GM18520 (cell line): ENCODE data around the gene NINJ2.

ENCODE experiments used
- ATAC-seq: cut with Tn5 transposase; IDR thresholded peaks from one replicate; pipeline ENCODE4 v1.9.1; 2021; ENCODE audit not compliant: unreplicated experiment

Gene NINJ2

DNA sequence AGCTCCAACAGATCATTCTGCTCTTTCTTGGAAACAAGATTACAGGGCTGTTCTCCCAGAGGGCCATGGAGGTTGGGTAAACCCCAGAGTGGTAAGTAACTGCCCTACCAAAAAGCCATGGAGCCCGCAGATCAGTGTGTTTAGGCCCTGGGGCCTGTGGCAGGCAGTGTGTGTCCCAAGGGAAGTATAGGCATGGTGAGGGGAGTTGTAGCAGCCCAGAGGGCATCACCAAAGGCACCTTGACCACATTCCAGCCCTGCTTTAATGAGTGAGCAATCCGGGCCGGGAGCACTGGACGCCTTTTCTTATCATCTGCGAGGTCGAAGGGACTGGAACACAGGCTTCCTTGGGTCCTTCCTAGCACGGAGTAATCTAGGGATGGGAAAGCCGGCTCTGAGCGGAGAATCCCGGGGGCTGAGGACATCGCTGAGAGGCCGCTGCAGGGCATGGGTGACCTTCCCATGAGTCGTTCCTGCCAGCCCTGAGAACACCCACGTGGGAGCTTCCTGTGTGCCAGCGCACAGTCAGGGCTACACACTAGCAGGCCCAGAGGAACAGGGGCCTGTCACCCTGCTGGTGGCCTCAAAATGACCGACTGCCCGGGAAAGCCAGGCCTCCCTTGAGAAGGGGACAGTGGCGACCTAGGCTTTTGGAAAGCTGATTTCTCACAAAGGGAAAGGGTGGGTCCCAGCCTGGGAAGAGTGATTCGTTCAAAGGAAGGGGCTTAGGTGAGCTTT, 91.3 kb downstream of the NINJ2 start:
- no peak for ATAC-seq

DNA sequence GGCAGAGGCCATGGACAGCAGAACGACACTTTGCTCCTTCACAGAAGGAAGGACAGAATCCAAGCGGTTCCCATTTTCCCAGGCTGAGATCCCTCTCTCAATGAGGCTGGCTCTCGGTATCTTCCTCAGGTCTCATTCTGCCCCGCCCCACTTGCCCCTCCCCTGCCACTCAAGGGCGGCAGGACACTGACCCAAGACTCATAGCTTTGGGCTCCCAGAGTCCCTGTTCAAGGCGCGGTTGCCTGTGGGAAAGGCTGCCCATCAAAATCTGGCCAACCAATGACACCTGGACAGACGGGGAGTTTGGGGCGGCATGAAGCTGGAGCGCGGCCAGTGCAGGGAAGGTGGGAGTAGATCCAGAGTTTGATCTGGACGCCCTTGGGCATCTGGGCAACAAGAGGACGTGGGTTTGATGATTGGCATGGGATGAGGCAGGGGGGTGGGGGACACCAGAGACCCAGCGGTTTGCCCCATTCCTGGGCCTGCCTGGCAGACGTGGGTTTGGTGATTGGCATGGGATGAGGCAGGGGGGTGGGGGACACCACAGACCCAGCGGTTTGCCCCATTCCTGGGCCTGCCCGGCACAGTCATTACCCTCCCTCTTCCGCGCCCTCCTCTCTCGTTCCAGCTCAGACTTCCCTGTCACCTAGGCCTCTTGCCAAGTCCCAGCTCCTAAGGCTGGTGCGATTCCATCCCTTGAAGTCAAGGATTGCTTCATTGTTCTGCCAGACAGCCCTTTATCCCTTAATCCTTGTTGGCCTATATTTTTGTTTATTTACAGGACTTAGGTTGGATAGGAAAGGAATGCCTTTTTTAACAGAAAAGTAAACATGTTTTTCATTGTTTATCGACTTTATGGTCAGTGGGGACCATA, 92.1 kb downstream of the NINJ2 start:
- ATAC-seq, result no peak

DNA sequence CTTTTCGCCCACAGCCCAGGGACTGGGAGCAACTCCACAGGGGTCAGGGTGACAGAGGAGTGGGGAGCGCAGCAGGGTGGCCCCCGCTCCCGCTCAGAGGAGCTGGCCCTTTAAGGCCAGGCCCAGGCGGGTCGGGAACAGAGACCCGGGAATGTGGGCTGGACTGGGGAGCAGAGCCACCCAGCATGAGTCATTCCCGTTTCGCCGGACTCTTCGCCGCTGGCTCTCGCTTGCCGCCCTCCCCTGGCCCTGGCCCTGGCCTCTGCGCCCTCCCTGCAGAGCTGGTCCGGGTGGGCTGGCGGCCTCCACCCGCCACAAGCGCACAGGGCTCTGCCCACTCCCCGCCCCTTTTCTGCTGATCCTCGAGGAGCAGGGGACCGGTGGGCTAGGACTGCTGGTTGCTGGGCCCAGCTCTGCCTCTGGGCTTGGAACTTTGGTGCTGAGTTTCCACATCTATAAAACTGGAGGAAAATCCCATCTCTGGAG, 92.8 kb downstream of the NINJ2 start:
- no peak for ATAC-seq

- ATAC-seq, result no peak
Observed at GRCh38 chr12:569803-570434, 93.3 kb downstream of the NINJ2 start.

DNA sequence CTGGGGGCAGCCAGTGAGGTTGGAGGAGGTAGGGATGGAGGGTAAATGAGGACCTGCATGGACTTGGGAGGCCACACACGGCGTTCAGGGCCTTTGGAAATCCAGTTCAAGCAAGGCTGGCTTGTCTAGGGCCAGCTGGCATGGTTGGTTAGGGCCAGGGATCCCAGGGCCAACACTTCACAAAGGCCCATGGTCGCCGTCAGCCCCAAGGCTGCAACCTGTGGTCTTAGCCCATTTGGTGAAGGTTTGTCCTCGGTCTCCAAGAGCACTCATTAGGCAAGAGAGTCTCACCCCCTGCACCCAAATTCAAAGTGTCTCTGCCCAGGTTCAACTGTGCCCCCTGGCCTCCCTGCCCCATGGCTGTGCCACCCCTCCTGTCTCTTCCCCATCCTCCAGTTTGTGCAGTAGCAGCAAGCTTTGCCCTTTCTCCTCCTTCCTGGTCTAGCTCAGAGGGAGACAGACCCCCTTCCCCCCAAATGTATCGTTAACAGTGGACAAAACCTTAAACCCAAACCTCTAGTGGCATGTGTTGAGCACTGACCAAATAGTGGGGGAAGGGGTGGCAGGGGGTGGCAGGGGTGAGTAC, 94.1 kb downstream of the NINJ2 start:
- no peak for ATAC-seq

- ATAC-seq, result no peak
Observed at GRCh38 chr12:568486-568885, 94.8 kb downstream of the NINJ2 start.

- ATAC-seq, result no peak
Observed at GRCh38 chr12:565589-566105, 97.6 kb downstream of the NINJ2 start.

DNA sequence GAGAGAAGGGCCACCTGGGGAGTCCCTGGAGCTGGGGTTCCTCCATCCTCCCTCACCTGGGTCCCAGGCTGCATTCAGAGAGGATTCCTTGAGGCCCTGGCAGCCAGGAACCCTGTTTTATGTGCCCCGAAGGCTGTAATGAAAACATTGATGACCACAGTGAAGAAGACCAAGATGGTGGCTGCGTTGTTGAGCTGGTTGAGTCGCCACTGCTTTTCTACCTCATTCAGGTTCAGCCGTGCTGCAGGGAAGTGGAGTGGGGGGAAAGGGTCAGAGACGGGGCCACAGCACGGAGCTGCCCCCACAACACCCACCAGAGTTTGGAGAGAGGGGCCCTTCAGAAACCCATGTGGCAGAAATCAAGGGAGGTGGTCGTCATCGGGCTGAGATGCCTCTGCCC, 98.1 kb downstream of the NINJ2 start:
- no peak for ATAC-seq

- ATAC-seq, result no peak
Observed at GRCh38 chr12:563787-564298, 99.4 kb downstream of the NINJ2 start.

- no peak for ATAC-seq
Observed at GRCh38 chr12:563250-563781, 99.9 kb downstream of the NINJ2 start.

DNA sequence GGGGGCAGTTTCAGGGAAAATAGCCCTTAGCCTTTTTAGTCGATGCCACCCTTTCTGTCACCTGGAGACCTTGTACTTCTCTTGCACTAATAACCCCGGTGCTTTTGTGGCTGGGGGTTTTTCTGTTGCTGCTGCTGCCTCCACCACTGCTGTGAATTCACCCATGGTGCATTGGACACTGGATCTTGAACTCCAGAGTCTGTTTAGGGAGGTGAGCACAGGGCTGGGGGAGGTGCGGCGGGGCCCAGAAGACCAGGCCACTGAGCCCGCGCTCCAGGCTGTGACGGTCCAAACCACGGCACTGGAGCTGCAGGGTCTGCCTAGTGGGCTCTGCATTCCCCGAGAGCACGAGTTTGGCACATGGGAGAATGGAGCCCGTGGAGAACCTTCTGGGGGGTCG, 100.6 kb downstream of the NINJ2 start:
- no peak for ATAC-seq

DNA sequence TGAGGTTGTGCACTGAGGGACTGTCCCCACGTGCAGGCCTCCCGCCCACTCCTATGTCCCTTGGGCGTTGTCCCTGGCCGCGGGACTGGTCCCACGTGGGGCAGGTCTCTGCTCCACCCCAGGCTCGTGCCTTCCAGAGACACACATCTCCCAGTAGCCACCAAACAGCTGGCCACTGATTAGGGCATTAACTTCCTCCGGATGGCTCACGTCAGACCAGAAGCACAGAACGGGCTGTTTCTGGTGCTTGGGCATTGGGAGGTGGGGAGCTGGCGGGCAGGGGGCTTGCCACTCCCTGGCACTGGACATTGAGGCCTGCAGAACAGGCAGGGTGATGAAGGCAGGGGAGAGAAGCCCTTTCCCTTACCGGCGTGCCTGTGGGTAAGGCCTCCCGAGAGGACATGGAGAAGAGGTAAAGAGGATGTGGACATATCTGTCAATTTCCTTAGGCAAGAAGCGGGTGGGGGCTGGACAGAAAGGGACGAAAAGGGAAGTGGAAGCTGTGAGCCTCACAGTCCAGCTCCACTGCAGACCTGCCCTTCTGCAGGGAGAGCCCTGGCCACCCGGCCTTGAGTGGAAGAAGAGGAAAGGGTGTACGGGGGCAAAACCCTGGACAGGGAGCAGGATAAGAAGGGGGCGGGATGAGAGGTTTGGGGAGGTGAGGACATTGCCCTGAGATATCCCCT, 101.2 kb downstream of the NINJ2 start:
- no peak for ATAC-seq

GRCh38 chr12:561391-561705, 101.9 kb downstream of the NINJ2 start:
- ATAC-seq, result no peak

DNA sequence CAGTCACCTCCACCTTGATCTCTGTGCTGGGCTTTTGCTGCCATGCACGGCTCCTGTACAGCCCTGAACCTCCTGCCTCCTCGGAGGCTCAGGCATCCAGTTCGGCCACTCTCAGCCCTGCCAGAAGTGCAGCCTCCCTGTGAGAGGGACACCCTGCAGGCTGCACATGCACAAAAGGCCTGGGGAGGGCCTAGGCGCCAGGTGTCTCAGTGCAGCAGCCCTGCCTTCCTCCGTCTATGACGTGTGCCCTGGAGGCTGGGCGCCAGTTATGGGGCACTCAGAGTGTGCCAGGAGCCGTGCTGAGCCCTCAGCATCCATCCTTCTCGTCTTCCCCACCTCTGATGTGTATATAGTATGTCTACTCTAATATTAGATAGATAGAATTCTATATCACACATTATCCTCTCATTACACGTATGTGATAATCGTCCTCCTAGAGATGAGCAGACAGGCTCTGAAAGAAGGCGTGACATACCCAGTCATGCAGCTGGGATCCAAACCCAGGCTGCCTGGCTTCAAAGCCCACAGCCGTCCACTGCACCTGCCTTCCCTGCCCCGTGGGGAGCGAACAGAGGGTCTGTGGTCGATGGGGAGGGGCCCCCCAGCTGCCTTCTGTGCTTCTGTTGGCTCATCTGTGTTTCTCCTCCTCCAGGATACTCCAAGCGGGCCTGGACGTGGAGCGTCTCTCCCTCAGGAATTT, 102.4 kb downstream of the NINJ2 start:
- ATAC-seq, result no peak

DNA sequence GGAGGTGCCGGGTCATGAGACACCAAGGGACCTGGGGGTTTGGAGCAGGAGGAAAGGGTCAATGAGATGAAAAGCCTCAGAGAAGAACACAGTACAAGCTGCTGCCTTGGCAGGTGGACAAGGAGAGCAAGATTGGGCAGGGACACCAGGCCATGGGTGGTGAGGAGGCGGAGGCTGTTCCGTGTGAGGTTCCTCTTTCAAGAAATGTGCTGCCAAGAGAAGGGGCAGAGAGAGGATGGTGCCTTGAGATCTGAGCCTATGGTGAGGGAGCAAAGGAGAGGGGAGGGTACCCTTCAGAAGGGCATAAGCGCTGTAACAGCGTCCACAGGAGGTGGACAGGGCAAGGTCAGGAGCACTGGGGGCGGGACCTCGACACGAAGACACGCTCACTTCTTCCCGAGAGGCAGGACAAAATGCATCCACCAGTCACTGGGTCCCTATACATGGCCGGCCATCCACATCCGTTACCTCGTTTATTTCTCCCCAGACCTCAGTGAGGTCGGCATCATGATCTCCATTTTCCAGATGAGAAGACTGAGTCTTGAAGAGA, 103.3 kb downstream of the NINJ2 start:
- no peak for ATAC-seq

DNA sequence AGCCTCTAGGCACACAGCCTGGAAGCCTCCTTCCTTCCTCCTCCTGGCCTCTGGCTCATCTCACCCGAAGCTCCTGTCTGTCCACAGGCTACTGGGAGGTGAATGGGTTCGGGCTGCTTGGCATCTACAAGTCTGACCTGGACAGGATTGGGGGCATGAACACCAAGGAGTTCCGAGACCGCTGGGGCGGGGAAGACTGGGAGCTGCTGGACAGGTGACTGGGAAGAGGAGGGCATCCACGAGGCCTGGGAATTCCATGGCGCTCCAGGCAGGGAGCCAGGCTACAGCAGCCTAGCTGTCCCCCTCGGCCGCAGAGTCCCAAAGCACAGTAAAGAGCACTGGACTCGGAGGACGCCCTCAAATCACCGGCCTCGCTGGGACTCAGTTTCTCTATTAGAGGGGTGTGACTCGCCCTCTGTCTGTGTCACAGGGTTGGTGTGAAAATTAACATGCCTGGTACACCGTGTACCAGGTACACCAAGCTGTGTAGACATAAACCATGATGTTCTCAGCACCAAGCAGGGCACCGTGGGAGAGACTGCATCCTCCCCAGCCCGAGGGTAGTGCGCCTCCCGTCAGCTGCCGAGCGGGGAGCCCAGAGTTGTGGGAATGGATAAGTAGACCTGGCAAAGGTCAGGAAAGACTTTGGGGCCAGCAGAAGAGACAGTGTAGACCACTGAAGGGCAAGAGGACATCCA, 103.9 kb downstream of the NINJ2 start:
- ATAC-seq, result no peak

- no peak for ATAC-seq
Observed at GRCh38 chr12:558580-558979, 104.7 kb downstream of the NINJ2 start.

- ATAC-seq, result no peak
Observed at GRCh38 chr12:556498-556897, 106.7 kb downstream of the NINJ2 start.

- ATAC-seq, result no peak
Observed at GRCh38 chr12:554001-554285, 109.3 kb downstream of the NINJ2 start.
